Breast epithelium (tissue), 3 donors: ENCODE data around the gene AATK.

Experiments
- CTCF ChIP-seq, 3 donors: fragments of 450-650 bp; IDR thresholded peaks; one replicate each; pipeline ENCODE4 v1.5.1; 2016 to 2017; ENCODE audit warnings: antibody characterized with exemption in 3 of 3, mild to moderate bottlenecking in 3 of 3, moderate library complexity in 3 of 3
- POLR2A ChIP-seq: fragments of 450-650 bp; IDR thresholded peaks from one replicate; pipeline ENCODE4 v1.6.1; 2016; ENCODE audit warnings: antibody characterized with exemption, mild to moderate bottlenecking, moderate library complexity
- POLR2AphosphoS5 ChIP-seq, 3 donors: sonication (generic); formaldehyde crosslinking; IDR thresholded peaks; one replicate each; pipeline ENCODE4 v1.6.1; 2017; ENCODE audit warnings: antibody characterized with exemption in 3 of 3

GRCh38 chr17:81154961-81155360 lies 11.1 kb downstream of the AATK start:
- TF ChIP-seq POLR2A (no peak), CTCF (IDR thresholded peaks at IDR 0.05) (no peak), POLR2AphosphoS5 (IDR thresholded peaks at IDR 0.05) (no peak)
